H1 (cell line): ENCODE data around the gene DTNB. TPM values are rescaled to one million over a fixed set of nuclear protein-coding genes. Genes with fewer than 3 reads are reported as not detected.

Experiments used
- POLR2A ChIP-seq, 2 experiments: IDR thresholded peaks; 1 replicate in 1 of 2; 2 replicates in 1 of 2; pipeline ENCODE4 v1.6.1; 2011; ENCODE audit warnings: low read depth in 2 of 2, low read length in 2 of 2, mild to moderate bottlenecking in 2 of 2; ENCODE audit errors: control extremely low read depth in 1 of 2
- RBBP5 ChIP-seq: IDR thresholded peaks from 2 replicates; pipeline ENCODE4 v1.7.1; 2012; ENCODE audit warnings: low read depth, mild to moderate bottlenecking, inconsistent platforms, low read length, moderate library complexity, borderline replicate concordance
- TBP ChIP-seq: IDR thresholded peaks from 2 replicates; pipeline ENCODE4 v1.6.1; 2011; ENCODE audit warnings: low read depth, low read length, improper control_type of control experiment
- polyA plus RNA-seq, 7 experiments: library from polyadenylated mRNA; depleted of rRNA in 3 of 7; stranded (reverse) in 5 of 7; unstranded in 2 of 7; fragments of >200 nt in 5 of 7; fragments of 200-250 nt in 2 of 7; gene quantifications; 1 replicate in 5 of 7; 2 replicates in 1 of 7; 4 replicates in 1 of 7; pipeline versions ENCODE4 v1.2.1 to v1.2.3, GENCODE V29; 2011 to 2013; ENCODE audit warnings: missing spikeins in 2 of 7, mixed read lengths in 2 of 7
- total RNA-seq: library from RNA; stranded (reverse); fragmentation: NEBNext Ultra II Directional; extraction: Animal tissue kit (Norgen Biotek cat#: 25700); gene quantifications from 2 replicates; pipeline ENCODE4 v1.2.1, GENCODE V29; 2021
- TF ChIP-seq, protein P1 (sequence below): fragments of 300-600 bp; sonication (generic); IDR thresholded peaks from 2 replicates; pipeline ENCODE4 v1.7.1; 2012; ENCODE audit warnings: low read length, moderate library complexity, mild to moderate bottlenecking, inconsistent platforms; ENCODE audit not compliant: insufficient replicate concordance

The DTNB gene
- total and polyA plus RNA-seq, 2 of the 8 experiments (the other 6 are each of a cell fraction or from before 2014, with no cell fraction given) = 39.6 to 49.5 TPM

DNA sequence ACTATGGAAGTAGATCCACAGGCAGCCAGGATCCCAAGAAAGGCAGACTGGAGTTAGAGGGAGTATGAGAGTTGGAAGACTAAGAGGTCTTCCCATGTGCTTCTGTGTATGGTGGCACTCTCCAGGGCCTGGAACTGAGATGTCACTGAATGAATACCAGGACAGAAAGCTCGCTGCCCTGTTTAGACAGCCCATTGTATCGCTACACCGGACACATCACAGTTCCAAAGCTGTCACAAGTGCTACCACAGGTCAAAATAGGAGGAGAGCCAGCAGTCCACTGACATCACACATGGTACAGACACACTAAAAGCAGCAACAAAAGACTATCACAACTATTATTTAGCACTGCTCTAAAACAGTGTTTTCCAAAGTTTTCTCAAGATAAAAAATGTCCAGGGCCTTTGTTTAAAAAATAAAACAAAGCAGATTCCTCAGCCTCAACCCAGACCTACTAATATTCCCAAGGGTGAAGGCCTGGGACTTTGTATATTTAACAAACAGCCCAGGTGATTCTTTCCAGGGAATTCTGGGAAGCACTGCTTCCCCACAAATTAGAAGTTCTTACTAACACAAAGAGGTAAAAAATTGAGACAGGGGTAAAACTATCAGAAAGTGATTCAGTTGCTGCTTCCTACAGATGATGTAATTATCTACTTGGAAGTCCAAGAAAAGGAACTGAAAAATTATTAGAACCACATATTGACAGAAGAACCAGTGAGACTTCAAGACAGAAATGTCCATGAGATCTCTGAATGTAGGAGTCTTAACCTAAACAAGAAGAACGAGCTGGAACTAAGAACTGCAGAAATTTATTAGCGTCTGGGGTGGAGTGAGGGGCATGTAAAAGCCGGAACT lies 116.0 kb downstream of the DTNB start (continued):
- TF ChIP-seq, protein P1, sequence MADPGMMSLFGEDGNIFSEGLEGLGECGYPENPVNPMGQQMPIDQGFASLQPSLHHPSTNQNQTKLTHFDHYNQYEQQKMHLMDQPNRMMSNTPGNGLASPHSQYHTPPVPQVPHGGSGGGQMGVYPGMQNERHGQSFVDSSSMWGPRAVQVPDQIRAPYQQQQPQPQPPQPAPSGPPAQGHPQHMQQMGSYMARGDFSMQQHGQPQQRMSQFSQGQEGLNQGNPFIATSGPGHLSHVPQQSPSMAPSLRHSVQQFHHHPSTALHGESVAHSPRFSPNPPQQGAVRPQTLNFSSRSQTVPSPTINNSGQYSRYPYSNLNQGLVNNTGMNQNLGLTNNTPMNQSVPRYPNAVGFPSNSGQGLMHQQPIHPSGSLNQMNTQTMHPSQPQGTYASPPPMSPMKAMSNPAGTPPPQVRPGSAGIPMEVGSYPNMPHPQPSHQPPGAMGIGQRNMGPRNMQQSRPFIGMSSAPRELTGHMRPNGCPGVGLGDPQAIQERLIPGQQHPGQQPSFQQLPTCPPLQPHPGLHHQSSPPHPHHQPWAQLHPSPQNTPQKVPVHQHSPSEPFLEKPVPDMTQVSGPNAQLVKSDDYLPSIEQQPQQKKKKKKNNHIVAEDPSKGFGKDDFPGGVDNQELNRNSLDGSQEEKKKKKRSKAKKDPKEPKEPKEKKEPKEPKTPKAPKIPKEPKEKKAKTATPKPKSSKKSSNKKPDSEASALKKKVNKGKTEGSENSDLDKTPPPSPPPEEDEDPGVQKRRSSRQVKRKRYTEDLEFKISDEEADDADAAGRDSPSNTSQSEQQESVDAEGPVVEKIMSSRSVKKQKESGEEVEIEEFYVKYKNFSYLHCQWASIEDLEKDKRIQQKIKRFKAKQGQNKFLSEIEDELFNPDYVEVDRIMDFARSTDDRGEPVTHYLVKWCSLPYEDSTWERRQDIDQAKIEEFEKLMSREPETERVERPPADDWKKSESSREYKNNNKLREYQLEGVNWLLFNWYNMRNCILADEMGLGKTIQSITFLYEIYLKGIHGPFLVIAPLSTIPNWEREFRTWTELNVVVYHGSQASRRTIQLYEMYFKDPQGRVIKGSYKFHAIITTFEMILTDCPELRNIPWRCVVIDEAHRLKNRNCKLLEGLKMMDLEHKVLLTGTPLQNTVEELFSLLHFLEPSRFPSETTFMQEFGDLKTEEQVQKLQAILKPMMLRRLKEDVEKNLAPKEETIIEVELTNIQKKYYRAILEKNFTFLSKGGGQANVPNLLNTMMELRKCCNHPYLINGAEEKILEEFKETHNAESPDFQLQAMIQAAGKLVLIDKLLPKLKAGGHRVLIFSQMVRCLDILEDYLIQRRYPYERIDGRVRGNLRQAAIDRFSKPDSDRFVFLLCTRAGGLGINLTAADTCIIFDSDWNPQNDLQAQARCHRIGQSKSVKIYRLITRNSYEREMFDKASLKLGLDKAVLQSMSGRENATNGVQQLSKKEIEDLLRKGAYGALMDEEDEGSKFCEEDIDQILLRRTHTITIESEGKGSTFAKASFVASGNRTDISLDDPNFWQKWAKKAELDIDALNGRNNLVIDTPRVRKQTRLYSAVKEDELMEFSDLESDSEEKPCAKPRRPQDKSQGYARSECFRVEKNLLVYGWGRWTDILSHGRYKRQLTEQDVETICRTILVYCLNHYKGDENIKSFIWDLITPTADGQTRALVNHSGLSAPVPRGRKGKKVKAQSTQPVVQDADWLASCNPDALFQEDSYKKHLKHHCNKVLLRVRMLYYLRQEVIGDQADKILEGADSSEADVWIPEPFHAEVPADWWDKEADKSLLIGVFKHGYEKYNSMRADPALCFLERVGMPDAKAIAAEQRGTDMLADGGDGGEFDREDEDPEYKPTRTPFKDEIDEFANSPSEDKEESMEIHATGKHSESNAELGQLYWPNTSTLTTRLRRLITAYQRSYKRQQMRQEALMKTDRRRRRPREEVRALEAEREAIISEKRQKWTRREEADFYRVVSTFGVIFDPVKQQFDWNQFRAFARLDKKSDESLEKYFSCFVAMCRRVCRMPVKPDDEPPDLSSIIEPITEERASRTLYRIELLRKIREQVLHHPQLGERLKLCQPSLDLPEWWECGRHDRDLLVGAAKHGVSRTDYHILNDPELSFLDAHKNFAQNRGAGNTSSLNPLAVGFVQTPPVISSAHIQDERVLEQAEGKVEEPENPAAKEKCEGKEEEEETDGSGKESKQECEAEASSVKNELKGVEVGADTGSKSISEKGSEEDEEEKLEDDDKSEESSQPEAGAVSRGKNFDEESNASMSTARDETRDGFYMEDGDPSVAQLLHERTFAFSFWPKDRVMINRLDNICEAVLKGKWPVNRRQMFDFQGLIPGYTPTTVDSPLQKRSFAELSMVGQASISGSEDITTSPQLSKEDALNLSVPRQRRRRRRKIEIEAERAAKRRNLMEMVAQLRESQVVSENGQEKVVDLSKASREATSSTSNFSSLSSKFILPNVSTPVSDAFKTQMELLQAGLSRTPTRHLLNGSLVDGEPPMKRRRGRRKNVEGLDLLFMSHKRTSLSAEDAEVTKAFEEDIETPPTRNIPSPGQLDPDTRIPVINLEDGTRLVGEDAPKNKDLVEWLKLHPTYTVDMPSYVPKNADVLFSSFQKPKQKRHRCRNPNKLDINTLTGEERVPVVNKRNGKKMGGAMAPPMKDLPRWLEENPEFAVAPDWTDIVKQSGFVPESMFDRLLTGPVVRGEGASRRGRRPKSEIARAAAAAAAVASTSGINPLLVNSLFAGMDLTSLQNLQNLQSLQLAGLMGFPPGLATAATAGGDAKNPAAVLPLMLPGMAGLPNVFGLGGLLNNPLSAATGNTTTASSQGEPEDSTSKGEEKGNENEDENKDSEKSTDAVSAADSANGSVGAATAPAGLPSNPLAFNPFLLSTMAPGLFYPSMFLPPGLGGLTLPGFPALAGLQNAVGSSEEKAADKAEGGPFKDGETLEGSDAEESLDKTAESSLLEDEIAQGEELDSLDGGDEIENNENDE = no peak
- no peak for TF ChIP-seq TBP
- no peak for TF ChIP-seq RBBP5
- no peak for TF ChIP-seq POLR2A (IDR thresholded peaks at IDR 0.05; ENCODE audit: control extremely low read depth in 1 of 2, low read depth in 2 of 2, low read length in 2 of 2)
